ENCODE measurements around the gene NUP210. TPM values are rescaled to one million over a fixed set of nuclear protein-coding genes. Genes with fewer than 3 reads are reported as not detected.

The NUP210 gene
- total RNA-seq, 1 donor, result not detected

DNA sequence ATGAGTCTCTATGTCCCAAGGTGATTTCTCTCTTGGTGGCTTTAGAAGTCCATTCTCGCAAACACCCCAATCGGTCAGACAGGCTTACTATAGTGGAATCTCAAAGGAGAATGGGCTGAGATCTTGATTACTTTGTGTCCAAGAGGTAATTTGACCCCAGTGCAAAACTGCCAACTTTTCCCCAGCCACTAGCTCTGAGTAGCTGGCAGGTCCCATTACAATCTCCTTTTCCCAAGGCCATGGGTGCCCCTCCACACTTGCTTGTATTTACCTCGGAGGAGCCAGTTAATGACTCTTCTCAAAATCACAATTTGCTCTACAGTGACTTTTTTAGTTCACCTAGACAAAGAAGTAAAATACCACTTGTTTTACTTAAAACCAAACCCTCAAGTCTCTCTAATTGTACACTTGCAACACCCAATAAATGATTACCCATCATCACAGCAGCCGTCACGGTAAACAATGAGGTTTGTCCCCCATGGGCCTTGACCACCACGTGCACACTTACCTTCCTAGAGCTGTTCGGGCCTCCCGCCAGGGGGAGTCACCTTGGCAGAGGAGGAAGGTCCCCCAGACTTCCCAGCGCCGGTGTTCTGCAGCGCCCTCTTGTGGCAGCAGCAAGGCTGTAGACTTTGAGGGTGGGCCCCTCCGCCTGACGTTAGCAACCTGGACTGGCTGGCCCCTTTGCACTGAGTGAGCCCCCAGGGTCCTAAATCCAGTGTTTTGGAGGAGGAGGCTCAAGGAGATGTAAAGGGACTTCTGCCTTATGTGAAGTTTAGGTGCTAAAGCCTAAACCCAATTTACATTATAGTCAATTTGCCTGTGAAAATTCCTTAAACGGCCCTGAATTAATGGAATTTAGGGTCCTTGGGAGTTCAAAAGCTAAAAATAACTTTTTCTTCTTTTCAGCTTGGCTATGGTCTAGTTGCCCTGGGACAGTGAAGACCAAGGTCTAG, 41.3 kb upstream of the NUP210 start:
- peak; percentile 72 for DNase-seq (ENCODE audit: low read depth)
- TF ChIP-seq, protein P1, sequence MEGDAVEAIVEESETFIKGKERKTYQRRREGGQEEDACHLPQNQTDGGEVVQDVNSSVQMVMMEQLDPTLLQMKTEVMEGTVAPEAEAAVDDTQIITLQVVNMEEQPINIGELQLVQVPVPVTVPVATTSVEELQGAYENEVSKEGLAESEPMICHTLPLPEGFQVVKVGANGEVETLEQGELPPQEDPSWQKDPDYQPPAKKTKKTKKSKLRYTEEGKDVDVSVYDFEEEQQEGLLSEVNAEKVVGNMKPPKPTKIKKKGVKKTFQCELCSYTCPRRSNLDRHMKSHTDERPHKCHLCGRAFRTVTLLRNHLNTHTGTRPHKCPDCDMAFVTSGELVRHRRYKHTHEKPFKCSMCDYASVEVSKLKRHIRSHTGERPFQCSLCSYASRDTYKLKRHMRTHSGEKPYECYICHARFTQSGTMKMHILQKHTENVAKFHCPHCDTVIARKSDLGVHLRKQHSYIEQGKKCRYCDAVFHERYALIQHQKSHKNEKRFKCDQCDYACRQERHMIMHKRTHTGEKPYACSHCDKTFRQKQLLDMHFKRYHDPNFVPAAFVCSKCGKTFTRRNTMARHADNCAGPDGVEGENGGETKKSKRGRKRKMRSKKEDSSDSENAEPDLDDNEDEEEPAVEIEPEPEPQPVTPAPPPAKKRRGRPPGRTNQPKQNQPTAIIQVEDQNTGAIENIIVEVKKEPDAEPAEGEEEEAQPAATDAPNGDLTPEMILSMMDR (IDR thresholded peaks at IDR 0.05; ENCODE audit: insufficient read depth, low read depth, low read length), result peak; percentile 80
- H3K4me3 ChIP-seq (ENCODE audit: low read depth, low read length), result no peak overlapping the region

DNA sequence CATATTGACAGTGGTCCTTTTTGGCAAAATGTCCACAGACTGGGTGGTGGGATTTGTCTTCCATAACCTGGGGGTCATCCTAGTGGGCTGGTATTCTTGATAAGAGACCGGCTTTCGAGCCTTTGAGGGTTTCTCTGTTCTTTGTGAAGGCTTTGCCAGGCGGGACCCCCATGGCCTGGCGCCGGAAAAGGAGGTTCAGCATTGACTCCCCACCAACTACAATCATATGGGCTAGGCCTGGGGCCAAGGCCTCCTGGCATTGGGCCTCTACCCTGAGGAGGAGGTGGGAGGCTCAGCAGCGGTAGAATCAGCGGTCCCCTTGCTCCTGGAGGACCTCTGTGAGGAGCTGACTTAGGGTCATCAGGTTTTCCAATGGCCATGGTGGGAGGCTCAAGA, 40.2 kb upstream of the NUP210 start:
- TF ChIP-seq, protein P1 (IDR thresholded peaks at IDR 0.05; ENCODE audit: insufficient read depth, low read depth, low read length), result no peak
- H3K4me3 ChIP-seq (ENCODE audit: low read depth, low read length), result no peak overlapping the region

DNA sequence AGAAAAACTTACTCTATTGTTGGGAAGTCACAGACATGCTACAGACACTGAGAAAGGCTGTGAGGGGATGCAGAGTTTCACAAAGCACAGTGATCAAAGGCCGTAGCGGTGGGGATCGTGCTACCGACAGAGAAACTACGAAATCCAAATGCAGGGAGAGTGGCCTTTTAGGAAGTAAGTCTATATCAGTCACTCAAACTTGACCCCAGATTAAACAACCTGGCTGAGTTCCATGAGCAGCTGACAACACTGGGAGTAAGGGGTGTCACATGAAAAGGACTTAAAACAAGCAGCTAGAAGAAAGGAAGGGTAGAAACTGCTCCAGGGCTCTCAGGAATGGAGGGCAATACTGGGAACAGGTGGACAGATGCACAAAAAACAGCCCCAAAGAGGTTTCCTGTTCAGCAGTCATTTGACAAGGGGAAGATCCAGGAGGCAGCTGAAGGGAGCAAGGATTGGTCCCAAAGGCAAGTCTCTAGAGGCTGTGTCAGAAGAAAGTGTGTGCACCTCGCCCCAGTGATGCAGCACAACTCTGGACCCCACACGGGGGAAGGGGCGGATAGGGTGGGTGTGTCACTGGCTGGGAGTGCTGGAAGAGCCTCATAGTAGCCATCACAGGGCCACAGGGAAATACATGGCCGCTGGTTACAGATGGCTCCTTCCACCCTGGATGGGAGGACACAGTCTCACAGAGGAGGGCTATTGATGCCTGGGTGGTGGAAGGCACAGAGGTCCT, 39.7 kb upstream of the NUP210 start:
- no peak for DNase-seq (ENCODE audit: low read depth)
- TF ChIP-seq, protein P1 (IDR thresholded peaks at IDR 0.05; ENCODE audit: insufficient read depth, low read depth, low read length), result no peak
- no peak overlapping the region for H3K4me3 ChIP-seq (ENCODE audit: low read depth, low read length)

More for the DNA sequence above, 40.2 kb upstream of the NUP210 start:
- DNase-seq (ENCODE audit: low read depth), result no peak

DNA sequence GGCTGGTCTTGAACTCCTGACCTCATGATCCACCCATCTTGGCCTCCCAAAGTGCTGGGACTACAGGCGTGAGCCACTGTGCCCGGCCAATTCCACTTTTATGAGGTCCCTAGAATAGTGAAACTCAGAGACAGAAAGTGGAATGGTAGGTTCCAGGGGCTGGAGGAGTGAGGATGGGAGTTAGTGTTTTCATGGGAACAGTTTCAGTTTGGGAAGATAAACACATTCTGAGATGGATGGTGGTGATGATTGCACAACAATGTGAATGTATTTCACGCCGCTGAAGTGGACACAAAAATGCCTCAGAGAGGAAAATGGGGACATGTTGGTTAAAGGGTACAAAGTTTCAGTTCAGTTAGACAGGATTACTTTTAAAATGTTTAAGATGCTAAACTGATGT, 37.5 kb upstream of the NUP210 start:
- H3K4me3 ChIP-seq (ENCODE audit: low read depth, low read length), result no peak overlapping the region
- TF ChIP-seq, protein P1 (IDR thresholded peaks at IDR 0.05; ENCODE audit: insufficient read depth, low read depth, low read length), result no peak
- peak; percentile 59 for DNase-seq (ENCODE audit: low read depth)

DNA sequence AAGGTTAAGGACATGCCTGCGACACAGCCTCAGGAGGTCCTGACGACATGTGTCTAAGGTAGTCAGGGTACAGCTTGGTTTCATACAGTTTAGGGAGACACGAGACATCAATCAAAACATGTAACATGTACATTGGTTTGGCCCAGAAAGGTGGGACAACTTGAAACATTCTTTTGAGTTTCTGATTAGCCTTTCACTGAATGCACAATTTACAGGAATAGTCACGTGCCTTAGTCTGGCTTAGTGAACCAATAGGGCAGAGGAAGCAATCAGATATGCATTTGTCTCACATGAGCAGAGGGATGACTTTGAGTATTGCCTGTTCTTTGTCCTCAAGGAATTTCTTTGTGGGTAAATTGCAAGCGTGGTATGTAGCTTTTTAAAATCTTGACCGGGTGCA, 35.5 kb upstream of the NUP210 start:
- no peak overlapping the region for H3K4me3 ChIP-seq (ENCODE audit: low read depth, low read length)
- TF ChIP-seq, protein P1 (IDR thresholded peaks at IDR 0.05; ENCODE audit: insufficient read depth, low read depth, low read length), result no peak
- DNase-seq (ENCODE audit: low read depth), result no peak

DNA sequence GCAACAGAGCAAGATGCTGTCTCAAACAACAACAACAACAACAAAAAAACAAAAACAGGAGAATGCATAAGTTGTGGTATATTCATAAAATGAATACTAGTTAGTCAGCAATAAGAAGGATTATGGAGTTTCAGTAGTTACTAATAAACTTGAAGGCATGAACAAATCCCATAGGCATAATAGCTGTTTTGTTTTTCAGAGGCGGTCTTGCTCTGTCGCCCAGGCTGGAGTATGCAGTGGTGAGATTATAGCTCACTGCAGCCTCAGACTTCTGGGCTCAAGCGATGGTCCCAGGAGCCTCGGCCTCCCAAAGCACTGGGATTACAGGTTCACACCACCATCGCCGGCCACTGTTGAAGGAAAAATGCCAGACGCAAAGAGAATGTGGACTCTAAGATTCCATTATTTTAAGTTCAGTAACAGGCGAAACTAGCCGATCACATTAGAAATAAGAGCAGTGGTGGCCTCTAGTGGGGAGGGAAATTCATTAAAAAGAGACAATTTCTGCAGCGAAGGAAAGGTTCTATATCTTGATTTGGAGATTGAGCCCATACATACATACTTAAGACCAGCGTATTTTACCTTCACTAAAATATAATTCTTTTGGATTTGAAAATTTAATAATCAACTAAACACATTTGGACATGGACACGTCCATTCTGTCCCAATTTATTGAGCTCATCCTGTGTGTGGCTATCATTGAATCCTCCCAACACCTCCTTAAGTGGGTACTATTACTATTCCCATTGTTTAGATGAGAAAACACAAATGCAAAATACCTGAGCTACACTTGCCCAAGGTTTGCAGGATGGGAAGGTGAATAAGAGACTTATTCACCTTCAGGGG, 32.6 kb upstream of the NUP210 start:
- H3K4me3 ChIP-seq (ENCODE audit: low read depth, low read length), result peak overlapping the region; percentile 72
- DNase-seq (ENCODE audit: low read depth), result peak; percentile 54
- TF ChIP-seq, protein P1 (IDR thresholded peaks at IDR 0.05; ENCODE audit: insufficient read depth, low read depth, low read length), result peak; percentile 66
